Cardiac fibroblast (primary cell): ENCODE results near the gene ZAR1L.

ENCODE experiments used
- DNase-seq, 2 donors: peaks; one replicate each; pipeline versions ENCODE4 v3.0.0 to v3.0.0-alpha.2; 2010; ENCODE audit warnings: low read depth in 2 of 2
- H3K4me3 ChIP-seq, 2 donors: replicated peaks in 1 of 2; 1 replicate in 1 of 2; 2 replicates in 1 of 2; pipeline ENCODE4 v1.5.1; 2011; ENCODE audit warnings: low read depth in 2 of 2, low read length in 2 of 2, mild to moderate bottlenecking in 2 of 2, moderate library complexity in 1 of 2
- CTCF ChIP-seq: IDR thresholded peaks from one replicate; pipeline ENCODE4 v1.5.1; 2011; ENCODE audit warnings: low read depth, mild to moderate bottlenecking, low read length, inconsistent platforms

ZAR1L gene

GRCh38 chr13:32282096-32282711 lies 33.0 kb downstream of the ZAR1L start:
- no peak for TF ChIP-seq CTCF
- DNase-seq: no peak
- no peak overlapping the region for H3K4me3 ChIP-seq

GRCh38 chr13:32281096-32281495 lies 34.1 kb downstream of the ZAR1L start:
- no peak for DNase-seq
- no peak overlapping the region for H3K4me3 ChIP-seq
- TF ChIP-seq CTCF: no peak

- no peak for TF ChIP-seq CTCF
- peak in 1 of 2 donors; percentile 52 for DNase-seq
- no peak overlapping the region for H3K4me3 ChIP-seq
Measured at GRCh38 chr13:32278426-32278825, 36.7 kb downstream of the ZAR1L start.

GRCh38 chr13:32277839-32278238 lies 37.3 kb downstream of the ZAR1L start:
- no peak for TF ChIP-seq CTCF
- no peak for DNase-seq
- H3K4me3 ChIP-seq: no peak overlapping the region

- peak; percentile 40 to 59 for DNase-seq
- TF ChIP-seq CTCF: no peak
- no peak overlapping the region for H3K4me3 ChIP-seq
Measured at GRCh38 chr13:32272021-32272683, 43.0 kb downstream of the ZAR1L start.

- peak; percentile 53 for TF ChIP-seq CTCF
- no peak overlapping the region for H3K4me3 ChIP-seq
- peak in 1 of 2 donors; percentile 18 for DNase-seq
Measured at GRCh38 chr13:32267836-32268439, 47.2 kb downstream of the ZAR1L start.
